HG03342 (cell line): ENCODE measurements around the gene PRSS12.
A peak's percentile ranks its signal among the peaks of the same experiment; 100 is the strongest.
"Not testable (repeated sequence)": the region's sequence is repeated elsewhere in the genome, so short reads cannot be mapped to it uniquely, and the experiment has no call there.

Source experiments
- ATAC-seq: cut with Tn5 transposase; IDR thresholded peaks from one replicate; pipeline ENCODE4 v1.9.1; 2021; ENCODE audit warnings: mild to moderate bottlenecking, moderate library complexity; ENCODE audit not compliant: unreplicated experiment

The PRSS12 gene

GRCh38 chr4:118327554-118328241 is 25.1 kb downstream of the PRSS12 start:
- no peak for ATAC-seq

GRCh38 chr4:118326585-118326984 is 26.2 kb downstream of the PRSS12 start:
- no peak for ATAC-seq

- no peak for ATAC-seq
Measured at GRCh38 chr4:118325431-118325830, 27.4 kb downstream of the PRSS12 start.

- ATAC-seq: no peak
Measured at GRCh38 chr4:118322831-118323502, 29.8 kb downstream of the PRSS12 start.

GRCh38 chr4:118318931-118319330 is 33.9 kb downstream of the PRSS12 start:
- ATAC-seq: no peak

GRCh38 chr4:118317691-118318090 is 35.1 kb downstream of the PRSS12 start:
- no peak for ATAC-seq

GRCh38 chr4:118314221-118314620 is 38.6 kb downstream of the PRSS12 start:
- ATAC-seq: no peak

GRCh38 chr4:118313098-118313497 is 39.7 kb downstream of the PRSS12 start:
- no peak for ATAC-seq

GRCh38 chr4:118308306-118309030 is 44.3 kb downstream of the PRSS12 start:
- ATAC-seq: no peak

GRCh38 chr4:118307643-118308042 is 45.2 kb downstream of the PRSS12 start:
- no peak for ATAC-seq

GRCh38 chr4:118299619-118300018 is 53.2 kb downstream of the PRSS12 start:
- ATAC-seq: not testable (repeated sequence)

GRCh38 chr4:118296729-118297128 is 56.1 kb downstream of the PRSS12 start:
- no peak for ATAC-seq

- no peak for ATAC-seq
Measured at GRCh38 chr4:118290951-118291350, 61.9 kb downstream of the PRSS12 start.

- no peak for ATAC-seq
Measured at GRCh38 chr4:118289794-118290193, 63.0 kb downstream of the PRSS12 start.

- no peak for ATAC-seq
Measured at GRCh38 chr4:118287711-118288451, 64.9 kb downstream of the PRSS12 start.

GRCh38 chr4:118286685-118287084 is 66.1 kb downstream of the PRSS12 start:
- no peak for ATAC-seq

GRCh38 chr4:118285931-118286330 is 66.9 kb downstream of the PRSS12 start:
- no peak for ATAC-seq

- peak; percentile 73 for ATAC-seq
Measured at GRCh38 chr4:118284169-118284568, 68.6 kb downstream of the PRSS12 start.

GRCh38 chr4:118282692-118283091 is 70.1 kb downstream of the PRSS12 start:
- ATAC-seq: no peak

GRCh38 chr4:118281611-118282442 is 71.0 kb downstream of the PRSS12 start:
- no peak for ATAC-seq
